HG03196 (cell line): ENCODE results near the gene HSPA12A.

Experiments
- ATAC-seq: cut with Tn5 transposase; IDR thresholded peaks from one replicate; pipeline ENCODE4 v1.9.1; 2021; ENCODE audit not compliant: unreplicated experiment

HSPA12A gene

GRCh38 chr10:116669832-116670644 is 72.3 kb downstream of the HSPA12A start:
- no peak for ATAC-seq

- ATAC-seq: no peak
These were observed 73.3 kb downstream of the HSPA12A start for GRCh38 chr10:116669080-116669479.

GRCh38 chr10:116668446-116668845 is 73.9 kb downstream of the HSPA12A start:
- ATAC-seq: no peak

DNA sequence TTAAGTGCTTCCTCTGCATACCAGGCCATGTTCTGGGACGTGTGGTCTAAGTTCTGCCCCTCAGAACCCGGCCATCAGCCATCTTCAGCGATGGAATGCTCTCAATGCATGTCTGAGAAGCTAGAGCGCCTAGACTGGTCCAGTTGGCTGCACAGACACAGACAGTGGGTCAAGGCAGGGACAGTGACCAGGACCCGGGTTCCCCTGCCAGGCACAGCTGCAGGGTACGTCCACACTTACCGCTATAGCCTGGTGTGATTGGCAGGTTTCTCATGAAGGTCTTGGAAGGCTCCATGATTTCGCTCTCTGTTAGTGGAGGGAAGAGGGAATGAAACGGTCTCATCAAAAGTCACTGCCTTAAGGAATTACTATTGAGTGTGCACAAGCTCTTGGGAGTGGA is 74.3 kb downstream of the HSPA12A start:
- no peak for ATAC-seq

DNA sequence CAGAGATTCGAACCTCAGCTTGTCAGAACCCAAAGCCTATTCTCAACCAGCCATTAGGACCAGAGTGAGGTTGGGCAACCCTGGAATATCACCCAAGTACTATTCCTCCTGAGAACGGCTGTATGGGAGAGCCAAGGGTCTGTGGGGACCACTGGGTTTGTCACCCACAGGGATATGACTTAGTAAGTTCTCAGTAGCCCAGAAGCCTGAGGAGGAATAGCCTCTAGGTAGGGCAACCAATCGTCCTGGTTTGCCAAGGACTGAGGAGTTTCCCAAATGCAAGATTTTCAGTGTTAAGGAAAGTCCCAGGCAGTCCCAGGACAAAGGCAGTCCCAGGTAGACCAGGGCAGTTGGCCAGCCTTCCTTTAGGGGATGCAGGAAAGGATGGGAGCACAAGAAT is 74.9 kb downstream of the HSPA12A start:
- no peak for ATAC-seq

DNA sequence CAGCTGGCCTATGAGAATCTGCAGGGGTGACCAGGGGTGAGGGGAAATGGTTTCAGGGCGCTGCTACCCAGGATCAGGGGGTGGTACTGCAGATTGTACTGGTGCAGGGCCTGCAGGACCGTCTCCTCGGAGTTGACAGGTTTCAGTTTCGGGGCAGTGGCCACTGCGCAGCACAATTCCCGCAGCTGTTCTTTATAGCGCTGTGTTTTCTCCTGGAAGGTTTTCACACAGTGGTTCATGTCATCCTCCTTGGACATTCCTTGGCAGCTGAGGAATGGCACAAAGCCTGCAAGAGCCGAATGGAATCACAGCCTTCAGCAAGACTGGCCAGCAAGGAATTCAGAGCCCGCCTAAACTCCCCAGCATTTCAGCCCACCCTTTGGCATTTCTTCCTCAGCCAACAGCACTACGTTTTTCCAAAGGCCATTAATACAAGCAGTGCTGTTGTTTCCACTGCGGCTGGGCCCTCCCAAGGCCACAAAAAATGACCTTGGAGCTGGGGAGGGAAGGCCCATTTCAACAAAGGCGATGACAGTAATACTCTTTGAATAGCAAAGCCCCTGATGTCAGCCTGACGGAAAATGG is 76.7 kb downstream of the HSPA12A start:
- ATAC-seq: no peak

- ATAC-seq: no peak
These were observed 77.7 kb downstream of the HSPA12A start for GRCh38 chr10:116664631-116665030.

DNA sequence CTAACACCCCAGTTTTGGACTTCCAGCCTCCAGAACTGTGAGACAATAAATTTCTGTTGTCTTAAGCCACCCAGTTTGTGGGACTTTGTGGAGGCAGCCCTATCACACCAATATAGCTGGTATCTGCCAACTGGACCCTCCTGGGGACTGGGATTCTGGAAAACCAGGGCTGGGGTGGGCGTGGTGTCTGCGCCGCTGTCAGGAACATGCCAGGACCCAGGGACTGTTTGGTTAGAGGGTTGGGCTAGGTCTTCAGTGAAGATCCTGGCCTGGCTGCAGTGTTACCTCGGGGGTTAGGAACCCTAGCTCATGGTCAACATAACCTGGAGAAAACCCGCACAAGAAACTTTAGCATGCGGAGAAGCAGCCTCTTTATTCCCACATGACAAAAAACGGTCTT is 79.0 kb downstream of the HSPA12A start:
- ATAC-seq: no peak

DNA sequence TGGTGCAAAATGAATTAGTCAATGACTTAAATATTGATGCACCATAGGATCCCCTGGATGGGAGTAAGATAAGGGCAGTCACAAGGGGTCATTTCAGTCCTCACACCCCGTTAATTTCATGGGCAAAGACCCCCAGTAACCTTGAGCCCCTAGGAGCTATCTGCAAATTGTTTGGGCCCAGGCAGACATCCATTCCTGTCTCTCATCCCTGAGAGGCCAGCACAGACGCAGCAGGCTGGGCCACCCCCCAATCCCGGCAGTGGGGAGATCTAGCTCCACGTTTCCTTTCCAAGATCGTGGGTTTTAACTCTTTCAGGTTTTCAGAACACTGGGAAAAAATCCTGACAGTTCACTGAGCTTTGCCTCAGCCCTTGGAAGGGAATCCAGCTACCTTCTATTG is 81.5 kb downstream of the HSPA12A start:
- no peak for ATAC-seq

DNA sequence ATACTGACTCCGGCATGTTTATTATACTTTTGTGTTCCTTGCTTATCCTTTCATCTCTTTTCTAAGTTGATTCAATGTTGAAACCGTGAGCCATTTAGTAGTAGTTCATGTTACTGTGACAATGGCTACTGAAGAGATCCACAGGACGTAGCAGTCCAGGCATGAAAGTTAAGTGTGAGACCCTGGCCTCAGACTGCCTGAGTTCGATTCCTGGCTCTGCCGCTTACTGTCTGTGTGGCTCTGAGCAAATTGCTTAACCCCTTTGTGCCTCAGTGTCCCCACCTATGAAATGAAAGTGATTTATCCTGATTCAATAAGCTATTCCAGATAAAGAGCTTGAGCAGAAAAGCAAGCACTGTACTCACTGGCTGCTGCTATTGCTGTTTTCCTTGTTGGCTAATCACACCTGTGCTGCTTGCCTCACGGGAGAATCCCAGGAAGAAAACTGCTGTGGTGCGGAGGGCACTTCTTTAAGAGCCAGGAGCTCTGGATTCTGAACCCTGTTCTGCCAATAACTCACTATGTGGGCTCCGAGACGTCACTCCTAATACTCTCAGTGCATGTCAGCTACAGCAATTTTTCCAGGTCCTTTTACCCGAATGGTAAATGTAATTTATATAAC is 83.2 kb downstream of the HSPA12A start:
- ATAC-seq: no peak

GRCh38 chr10:116657863-116658551 is 84.4 kb downstream of the HSPA12A start:
- ATAC-seq: no peak

- ATAC-seq: no peak
These were observed 86.3 kb downstream of the HSPA12A start for GRCh38 chr10:116656044-116656443.

DNA sequence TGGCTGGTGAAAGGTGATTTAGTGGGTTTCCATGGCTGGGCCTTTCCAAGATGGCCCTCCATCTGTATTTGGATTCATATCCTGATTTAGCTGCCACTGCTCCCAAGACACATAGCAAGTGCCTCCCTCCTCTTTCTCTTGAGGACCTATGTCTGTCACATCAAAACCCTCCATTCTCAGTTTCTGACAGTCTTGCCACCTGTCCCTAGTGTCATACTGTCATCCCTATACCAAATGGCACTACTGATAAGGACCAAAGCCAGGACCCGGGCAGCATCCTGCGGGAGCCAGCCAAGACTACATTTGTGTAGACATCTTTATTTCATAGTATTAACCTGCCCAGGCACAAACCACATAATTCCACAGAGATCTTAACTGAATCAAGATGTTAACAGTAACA is 86.8 kb downstream of the HSPA12A start:
- ATAC-seq: no peak

- ATAC-seq: no peak
These were observed 87.5 kb downstream of the HSPA12A start for GRCh38 chr10:116654816-116655215.

DNA sequence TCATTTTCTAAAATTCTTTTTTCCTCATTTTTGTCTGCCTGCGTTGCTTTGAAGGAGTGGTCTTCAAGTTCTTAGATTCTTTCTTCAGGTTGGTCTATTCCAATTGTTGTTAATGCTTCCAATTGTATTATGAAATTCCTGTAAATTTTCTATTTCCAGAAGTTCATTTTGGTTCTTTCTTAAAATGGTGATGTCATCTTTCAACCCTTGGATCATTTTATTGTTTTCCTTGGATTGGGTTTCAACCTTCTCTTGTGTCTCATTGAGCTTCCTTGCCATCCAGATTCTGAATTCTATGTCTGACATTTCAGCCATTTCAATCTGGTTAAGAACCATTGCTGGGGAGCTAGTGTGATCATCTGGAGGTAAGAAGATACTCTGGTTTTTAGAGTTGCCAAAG is 88.5 kb downstream of the HSPA12A start:
- no peak for ATAC-seq

DNA sequence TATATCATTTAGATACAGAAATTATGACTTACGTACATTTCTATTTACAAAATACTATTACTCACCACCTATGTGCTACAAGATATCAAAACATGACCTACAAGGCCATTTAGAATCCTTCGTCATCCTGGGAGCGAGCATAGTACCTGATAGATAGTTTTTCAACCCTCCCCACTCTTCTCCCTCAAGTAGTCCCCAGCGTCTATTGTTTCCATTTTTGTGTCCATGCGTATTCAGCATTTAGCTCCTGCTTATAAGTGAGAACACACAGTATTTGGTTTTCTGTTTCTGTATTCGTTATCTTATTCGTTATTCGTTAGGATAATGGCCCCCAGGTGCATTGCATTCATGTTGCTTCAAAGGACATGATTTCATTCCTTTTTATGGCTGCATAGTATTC is 93.5 kb downstream of the HSPA12A start:
- no peak for ATAC-seq

DNA sequence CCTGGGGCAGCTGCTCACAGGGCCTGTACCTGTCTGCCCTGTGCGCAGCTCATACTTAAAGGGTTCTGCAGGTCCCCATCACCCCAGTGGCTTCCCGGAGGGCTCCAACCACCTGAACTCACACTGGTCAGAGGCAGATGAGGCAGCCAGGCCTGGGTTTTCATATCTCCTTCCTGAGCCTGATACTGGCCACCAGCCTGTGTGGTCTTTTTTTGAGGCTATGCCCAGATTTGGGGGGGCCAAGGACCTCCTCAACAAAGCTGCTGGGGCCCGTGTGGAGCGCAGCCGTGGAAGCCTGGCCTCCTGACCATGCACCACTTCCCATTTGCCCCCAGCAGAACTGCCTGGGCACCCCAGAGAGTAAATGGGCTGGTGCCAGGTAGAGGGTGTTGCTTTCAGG is 95.9 kb downstream of the HSPA12A start:
- ATAC-seq: no peak

DNA sequence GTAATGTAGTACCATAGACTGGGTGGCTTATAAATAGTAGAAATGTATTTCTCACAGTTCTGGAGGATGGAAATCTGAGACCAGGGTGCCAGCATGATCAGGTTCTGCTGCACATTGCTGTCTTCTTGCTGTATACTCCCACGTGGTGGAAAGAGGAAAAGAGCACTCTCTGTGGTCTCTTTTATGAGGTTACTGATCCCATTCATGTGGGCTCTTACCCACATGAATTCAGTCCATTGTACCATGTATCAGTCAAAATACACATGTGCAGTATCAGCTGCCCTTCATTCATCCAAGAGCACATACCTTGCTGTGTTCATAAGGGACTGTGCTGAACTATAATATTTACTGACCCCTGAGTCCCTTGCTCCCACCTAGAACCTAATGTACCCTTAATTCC is 104.5 kb downstream of the HSPA12A start:
- ATAC-seq: no peak

GRCh38 chr10:116636976-116637375 is 105.4 kb downstream of the HSPA12A start:
- no peak for ATAC-seq

GRCh38 chr10:116636385-116636784 is 106.0 kb downstream of the HSPA12A start:
- no peak for ATAC-seq

GRCh38 chr10:116634126-116634975 is 108.0 kb downstream of the HSPA12A start:
- no peak for ATAC-seq
